Testis (tissue), 2 donors: ENCODE results near the gene SLC6A17.

Source experiments
- POLR2A ChIP-seq: fragments of 450-650 bp; IDR thresholded peaks from one replicate; pipeline ENCODE4 v1.6.1; 2017; ENCODE audit warnings: antibody characterized with exemption, mild to moderate bottlenecking, moderate library complexity
- TF ChIP-seq, protein P1 (sequence below), 3 experiments: fragments of 450-650 bp in 2 of 3; fragments of 200-600 bp in 1 of 3; sonication (generic) in 1 of 3; IDR thresholded peaks; one replicate each; pipeline ENCODE4 v1.5.1; 2016 to 2019; ENCODE audit warnings: antibody characterized with exemption in 3 of 3, mild to moderate bottlenecking in 2 of 3, moderate library complexity in 1 of 3

GRCh38 chr1:110218137-110218536, 67.8 kb downstream of the SLC6A17 start:
- TF ChIP-seq, protein P1, sequence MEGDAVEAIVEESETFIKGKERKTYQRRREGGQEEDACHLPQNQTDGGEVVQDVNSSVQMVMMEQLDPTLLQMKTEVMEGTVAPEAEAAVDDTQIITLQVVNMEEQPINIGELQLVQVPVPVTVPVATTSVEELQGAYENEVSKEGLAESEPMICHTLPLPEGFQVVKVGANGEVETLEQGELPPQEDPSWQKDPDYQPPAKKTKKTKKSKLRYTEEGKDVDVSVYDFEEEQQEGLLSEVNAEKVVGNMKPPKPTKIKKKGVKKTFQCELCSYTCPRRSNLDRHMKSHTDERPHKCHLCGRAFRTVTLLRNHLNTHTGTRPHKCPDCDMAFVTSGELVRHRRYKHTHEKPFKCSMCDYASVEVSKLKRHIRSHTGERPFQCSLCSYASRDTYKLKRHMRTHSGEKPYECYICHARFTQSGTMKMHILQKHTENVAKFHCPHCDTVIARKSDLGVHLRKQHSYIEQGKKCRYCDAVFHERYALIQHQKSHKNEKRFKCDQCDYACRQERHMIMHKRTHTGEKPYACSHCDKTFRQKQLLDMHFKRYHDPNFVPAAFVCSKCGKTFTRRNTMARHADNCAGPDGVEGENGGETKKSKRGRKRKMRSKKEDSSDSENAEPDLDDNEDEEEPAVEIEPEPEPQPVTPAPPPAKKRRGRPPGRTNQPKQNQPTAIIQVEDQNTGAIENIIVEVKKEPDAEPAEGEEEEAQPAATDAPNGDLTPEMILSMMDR (IDR thresholded peaks at IDR 0.05), result no peak
- no peak for TF ChIP-seq POLR2A
